ENCODE measurements around the gene HOXD13.
A peak's percentile ranks its signal among the peaks of the same experiment; 100 is the strongest.

HOXD13 gene

DNA sequence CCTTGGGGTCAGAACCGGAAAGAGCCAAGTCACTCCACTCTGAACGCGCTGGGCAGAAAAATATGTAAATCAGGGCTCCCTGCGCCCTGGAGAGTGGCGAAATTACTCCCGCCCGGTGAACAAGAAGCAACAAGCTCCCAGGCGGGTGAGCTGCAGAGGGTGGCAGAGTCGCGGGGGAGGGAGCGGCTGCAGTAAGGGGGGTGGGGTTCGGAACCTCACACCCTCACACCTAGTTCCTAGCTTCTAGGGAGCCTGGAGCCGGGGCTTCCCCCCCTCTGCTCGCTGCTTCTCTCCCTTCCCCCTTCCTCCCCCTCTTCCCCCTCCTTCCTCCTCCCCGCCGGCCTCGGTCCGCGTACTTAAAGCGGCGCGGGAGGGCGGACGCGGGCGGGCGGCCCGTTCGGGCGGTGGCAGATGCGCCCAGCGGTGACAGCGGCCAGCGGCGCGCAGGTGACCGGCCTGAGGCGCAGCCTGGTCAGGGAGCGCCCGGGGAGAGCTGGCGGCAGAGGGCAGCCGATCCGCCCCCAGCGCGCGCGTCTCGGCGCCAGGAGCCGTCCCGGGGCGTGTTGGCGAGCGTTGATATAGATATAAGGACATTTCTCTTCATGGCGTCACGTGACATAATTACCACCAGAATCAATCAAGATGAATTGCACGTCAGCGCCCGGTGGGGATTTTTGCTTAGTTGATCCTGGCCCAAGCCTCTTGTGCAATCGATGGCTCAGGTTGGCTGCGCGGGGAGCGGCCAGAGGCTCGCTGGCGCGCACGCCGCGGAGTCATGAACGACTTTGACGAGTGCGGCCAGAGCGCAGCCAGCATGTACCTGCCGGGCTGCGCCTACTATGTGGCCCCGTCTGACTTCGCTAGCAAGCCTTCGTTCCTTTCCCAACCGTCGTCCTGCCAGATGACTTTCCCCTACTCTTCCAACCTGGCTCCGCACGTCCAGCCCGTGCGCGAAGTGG, 14.3 kb downstream of the HOXD13 start, which contains the start of gene HOXD11:
Gene HOXD11 (plus strand): TSS at position 700 of the 959 bp plus-strand sequence. CDS start 76 bp downstream, at position 776.
- Histone ChIP-seq H3K27ac (ENCODE audit: extremely low read depth, low read depth, low read length) (peak within 1 kb of the TSS; percentile 100), H3K36me3 (ENCODE audit: control insufficient read depth in 2 of 2, insufficient read depth in 1 of 2, low read length in 2 of 2) (peaks cover 10 to 31% of the 10 kb centered on the region in 2 experiments), H3K9me3 (ENCODE audit: control insufficient read depth, insufficient read depth, low read depth, low read length) (no peaks in the 10 kb centered on the region), H3K4me3 (ENCODE audit: low read depth, low read length) (peak within 1 kb of the TSS; percentile 74), H3K4me1 (ENCODE audit: control insufficient read depth, insufficient read depth, low read length) (peaks cover 6% of the 10 kb centered on the region)
- POLR2A ChIA-PET = interaction anchor here (0.6 to 4.2 kb wide), 7 partner anchors 12 to 733 kb away, joined by 3 to 75 read pairs (median 5); partner anchors contain the start of gene HOXD13
- CTCF ChIA-PET = interaction anchor here (0.9 to 1.3 kb wide), 4 partner anchors 9 to 37 kb away, joined by 3 to 7 read pairs (median 5); no protein-coding TSS in a partner anchor
- TF ChIP-seq, protein P1, sequence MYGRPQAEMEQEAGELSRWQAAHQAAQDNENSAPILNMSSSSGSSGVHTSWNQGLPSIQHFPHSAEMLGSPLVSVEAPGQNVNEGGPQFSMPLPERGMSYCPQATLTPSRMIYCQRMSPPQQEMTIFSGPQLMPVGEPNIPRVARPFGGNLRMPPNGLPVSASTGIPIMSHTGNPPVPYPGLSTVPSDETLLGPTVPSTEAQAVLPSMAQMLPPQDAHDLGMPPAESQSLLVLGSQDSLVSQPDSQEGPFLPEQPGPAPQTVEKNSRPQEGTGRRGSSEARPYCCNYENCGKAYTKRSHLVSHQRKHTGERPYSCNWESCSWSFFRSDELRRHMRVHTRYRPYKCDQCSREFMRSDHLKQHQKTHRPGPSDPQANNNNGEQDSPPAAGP (tag by site-specific recombination; IDR thresholded peaks at IDR 0.05) = 0 out of 2 replicates have a peak, but pooled peaks have one; percentile 34
- TF ChIP-seq SCRT1 (tag by site-specific recombination; IDR thresholded peaks at IDR 0.05; ENCODE audit: borderline replicate concordance) (peak; percentile 80; the same call in 1 of the 2 replicates), ZNF549 (tag by site-specific recombination; IDR thresholded peaks at IDR 0.05) (no peak), ZNF548 (tag by site-specific recombination; IDR thresholded peaks at IDR 0.05) (no peak), OSR2 (tag by site-specific recombination; IDR thresholded peaks at IDR 0.05) (peak; percentile 92), FEZF1 (tag by site-specific recombination; IDR thresholded peaks at IDR 0.05) (peak; percentile 59), ZNF514 (tag by site-specific recombination; IDR thresholded peaks at IDR 0.05) (no peak), ZNF555 (tag by site-specific recombination; conservative IDR thresholded peaks at IDR 0.05) (no peak), ZNF423 (tag by site-specific recombination; IDR thresholded peaks at IDR 0.05) (peak; percentile 75), ZSCAN23 (tag by site-specific recombination; IDR thresholded peaks at IDR 0.05) (0 out of 2 replicates have a peak, but pooled peaks have one; percentile 38), ZNF626 (tag by site-specific recombination; IDR thresholded peaks at IDR 0.05) (no peak), ZNF501 (tag by site-specific recombination; IDR thresholded peaks at IDR 0.05) (peak; percentile 44), SP3 (tag by site-specific recombination; IDR thresholded peaks at IDR 0.05) (peak; percentile 11), ZNF530 (tag by site-specific recombination; IDR thresholded peaks at IDR 0.05; ENCODE audit: low read depth) (no peak), ZNF214 (tag by site-specific recombination; IDR thresholded peaks at IDR 0.05; ENCODE audit: borderline replicate concordance) (no peak), ZNF473 (tag by site-specific recombination; IDR thresholded peaks at IDR 0.05) (no peak), ZNF596 (tag by site-specific recombination; IDR thresholded peaks at IDR 0.05) (peak; percentile 50; the same call in 1 of the 2 replicates), IKZF3 (tag by site-specific recombination; IDR thresholded peaks at IDR 0.05) (peak; percentile 83; the same call in 1 of the 2 replicates), SP2 (tag by site-specific recombination; IDR thresholded peaks at IDR 0.05) (peak; percentile 56), ZNF48 (tag by site-specific recombination; IDR thresholded peaks at IDR 0.05) (no peak), ZNF654 (tag by site-specific recombination; IDR thresholded peaks at IDR 0.05; ENCODE audit: low read depth) (no peak), ZNF366 (tag by site-specific recombination; conservative IDR thresholded peaks at IDR 0.05) (peak; percentile 6; the same call in 1 of the 2 replicates)
- TF ChIP-seq, protein P2, sequence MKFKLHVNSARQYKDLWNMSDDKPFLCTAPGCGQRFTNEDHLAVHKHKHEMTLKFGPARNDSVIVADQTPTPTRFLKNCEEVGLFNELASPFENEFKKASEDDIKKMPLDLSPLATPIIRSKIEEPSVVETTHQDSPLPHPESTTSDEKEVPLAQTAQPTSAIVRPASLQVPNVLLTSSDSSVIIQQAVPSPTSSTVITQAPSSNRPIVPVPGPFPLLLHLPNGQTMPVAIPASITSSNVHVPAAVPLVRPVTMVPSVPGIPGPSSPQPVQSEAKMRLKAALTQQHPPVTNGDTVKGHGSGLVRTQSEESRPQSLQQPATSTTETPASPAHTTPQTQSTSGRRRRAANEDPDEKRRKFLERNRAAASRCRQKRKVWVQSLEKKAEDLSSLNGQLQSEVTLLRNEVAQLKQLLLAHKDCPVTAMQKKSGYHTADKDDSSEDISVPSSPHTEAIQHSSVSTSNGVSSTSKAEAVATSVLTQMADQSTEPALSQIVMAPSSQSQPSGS (tag by site-specific recombination; IDR thresholded peaks at IDR 0.05; ENCODE audit: low read depth) = no peak
- TF ChIP-seq, protein P3, sequence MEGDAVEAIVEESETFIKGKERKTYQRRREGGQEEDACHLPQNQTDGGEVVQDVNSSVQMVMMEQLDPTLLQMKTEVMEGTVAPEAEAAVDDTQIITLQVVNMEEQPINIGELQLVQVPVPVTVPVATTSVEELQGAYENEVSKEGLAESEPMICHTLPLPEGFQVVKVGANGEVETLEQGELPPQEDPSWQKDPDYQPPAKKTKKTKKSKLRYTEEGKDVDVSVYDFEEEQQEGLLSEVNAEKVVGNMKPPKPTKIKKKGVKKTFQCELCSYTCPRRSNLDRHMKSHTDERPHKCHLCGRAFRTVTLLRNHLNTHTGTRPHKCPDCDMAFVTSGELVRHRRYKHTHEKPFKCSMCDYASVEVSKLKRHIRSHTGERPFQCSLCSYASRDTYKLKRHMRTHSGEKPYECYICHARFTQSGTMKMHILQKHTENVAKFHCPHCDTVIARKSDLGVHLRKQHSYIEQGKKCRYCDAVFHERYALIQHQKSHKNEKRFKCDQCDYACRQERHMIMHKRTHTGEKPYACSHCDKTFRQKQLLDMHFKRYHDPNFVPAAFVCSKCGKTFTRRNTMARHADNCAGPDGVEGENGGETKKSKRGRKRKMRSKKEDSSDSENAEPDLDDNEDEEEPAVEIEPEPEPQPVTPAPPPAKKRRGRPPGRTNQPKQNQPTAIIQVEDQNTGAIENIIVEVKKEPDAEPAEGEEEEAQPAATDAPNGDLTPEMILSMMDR (tag by site-specific recombination; IDR thresholded peaks at IDR 0.05) = peak; percentile 38; the same call in 1 of the 2 replicates
- TF ChIP-seq, protein P4, sequence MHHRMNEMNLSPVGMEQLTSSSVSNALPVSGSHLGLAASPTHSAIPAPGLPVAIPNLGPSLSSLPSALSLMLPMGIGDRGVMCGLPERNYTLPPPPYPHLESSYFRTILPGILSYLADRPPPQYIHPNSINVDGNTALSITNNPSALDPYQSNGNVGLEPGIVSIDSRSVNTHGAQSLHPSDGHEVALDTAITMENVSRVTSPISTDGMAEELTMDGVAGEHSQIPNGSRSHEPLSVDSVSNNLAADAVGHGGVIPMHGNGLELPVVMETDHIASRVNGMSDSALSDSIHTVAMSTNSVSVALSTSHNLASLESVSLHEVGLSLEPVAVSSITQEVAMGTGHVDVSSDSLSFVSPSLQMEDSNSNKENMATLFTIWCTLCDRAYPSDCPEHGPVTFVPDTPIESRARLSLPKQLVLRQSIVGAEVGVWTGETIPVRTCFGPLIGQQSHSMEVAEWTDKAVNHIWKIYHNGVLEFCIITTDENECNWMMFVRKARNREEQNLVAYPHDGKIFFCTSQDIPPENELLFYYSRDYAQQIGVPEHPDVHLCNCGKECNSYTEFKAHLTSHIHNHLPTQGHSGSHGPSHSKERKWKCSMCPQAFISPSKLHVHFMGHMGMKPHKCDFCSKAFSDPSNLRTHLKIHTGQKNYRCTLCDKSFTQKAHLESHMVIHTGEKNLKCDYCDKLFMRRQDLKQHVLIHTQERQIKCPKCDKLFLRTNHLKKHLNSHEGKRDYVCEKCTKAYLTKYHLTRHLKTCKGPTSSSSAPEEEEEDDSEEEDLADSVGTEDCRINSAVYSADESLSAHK (tag by site-specific recombination; IDR thresholded peaks at IDR 0.05) = peak; percentile 76
- TF ChIP-seq, protein P5, sequence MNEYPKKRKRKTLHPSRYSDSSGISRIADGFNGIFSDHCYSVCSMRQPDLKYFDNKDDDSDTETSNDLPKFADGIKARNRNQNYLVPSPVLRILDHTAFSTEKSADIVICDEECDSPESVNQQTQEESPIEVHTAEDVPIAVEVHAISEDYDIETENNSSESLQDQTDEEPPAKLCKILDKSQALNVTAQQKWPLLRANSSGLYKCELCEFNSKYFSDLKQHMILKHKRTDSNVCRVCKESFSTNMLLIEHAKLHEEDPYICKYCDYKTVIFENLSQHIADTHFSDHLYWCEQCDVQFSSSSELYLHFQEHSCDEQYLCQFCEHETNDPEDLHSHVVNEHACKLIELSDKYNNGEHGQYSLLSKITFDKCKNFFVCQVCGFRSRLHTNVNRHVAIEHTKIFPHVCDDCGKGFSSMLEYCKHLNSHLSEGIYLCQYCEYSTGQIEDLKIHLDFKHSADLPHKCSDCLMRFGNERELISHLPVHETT (tag by site-specific recombination; IDR thresholded peaks at IDR 0.05) = no peak; the same call in none of the 2 replicates
